Measurements from ENCODE around the gene CCDC127. TPM values are rescaled to one million over a fixed set of nuclear protein-coding genes. Genes with fewer than 3 reads are reported as not detected.

CCDC127 gene
- total and polyA plus RNA-seq, 2 of the 13 experiments (the other 11 are each of a cell fraction or from before 2014, with no cell fraction given) = 2.9 to 4.3 TPM

- H3K9me3 ChIP-seq (ENCODE audit: low read length) = no peaks in the 10 kb centered on the region
- POLR2A ChIA-PET = no interaction called here
- WGBS (ENCODE audit: low lambda C conversion rate) = 56% methylated on average over 22 of the region's 32 CpGs
- H3K9ac ChIP-seq (ENCODE audit: insufficient read depth, low read depth, low read length) = no peak overlapping the region
- in situ Hi-C loops (cut with HindIII; ENCODE audit: extremely low pct_ligation_motif_present, low pct_unique_long_range_greater_than_20kb) (no loop called here), intact Hi-C loops (cut with micrococcal nuclease; ENCODE audit: unreplicated experiment) (no loop called here)
- TF ChIP-seq SKIL (CRISPR knock-in tag; IDR thresholded peaks at IDR 0.05; ENCODE audit: borderline replicate concordance) (no peak), MNT (IDR thresholded peaks at IDR 0.05) (0 out of 2 replicates have a peak, but pooled peaks have one; percentile 18)
- no peak overlapping the region for H3K27ac ChIP-seq (ENCODE audit: extremely low read length, insufficient read depth, low read length)
- no peak for ATAC-seq
- no peak for DNase-seq (ENCODE audit: low spot score)
- CTCF ChIA-PET (ENCODE audit: low intra/inter-chr PET ratio, low total read pairs) = no interaction called here
- no TSS peak for BruUV-seq (replicated peaks)
- no peak overlapping the region for H3K4me2 ChIP-seq (ENCODE audit: low read depth, low read length)
- no peaks in the 10 kb centered on the region for H3K36me3 ChIP-seq (replicated peaks in 1 of 2; ENCODE audit: control insufficient read depth in 1 of 2, insufficient read depth in 2 of 2, low read length in 2 of 2)
- no peak overlapping the region for H2AFZ ChIP-seq (ENCODE audit: low read length)
- no peaks in the 10 kb centered on the region for H4K20me1 ChIP-seq (ENCODE audit: insufficient read depth, low read length)
- peaks cover 3 to 34% of the 10 kb centered on the region in 2 experiments; a peak in 4 of 5 replicates for H3K27me3 ChIP-seq (ENCODE audit: control insufficient read depth in 1 of 2, insufficient read depth in 2 of 2, low read length in 2 of 2)
- no peaks in the 10 kb centered on the region for H3K4me1 ChIP-seq (ENCODE audit: insufficient read depth, low read length)
- H3K4me3 ChIP-seq (replicated peaks in 1 of 3; ENCODE audit: insufficient read depth in 1 of 3, low read depth in 2 of 3, low read length in 3 of 3) = no peak overlapping the region
- H3K79me2 ChIP-seq (ENCODE audit: insufficient read depth, low read length) = no peaks in the 10 kb centered on the region
- FAIRE-seq = no peak
Observed at GRCh38 chr5:169071-169727, 48.8 kb downstream of the CCDC127 start.

Measured in HepG2 (cell line).